ENCODE results near the gene GAS2. TPM values are rescaled to one million over a fixed set of nuclear protein-coding genes. Genes with fewer than 3 reads are reported as not detected.

Gene GAS2
- total and polyA plus RNA-seq, 2 of the 4 experiments (the other 2 are of a cell fraction): 0.51 to 0.90 TPM

- Histone ChIP-seq H4K91ac (ENCODE audit: insufficient read depth, low read depth, low read length) (no peak overlapping the region), H3K79me1 (ENCODE audit: low read depth in 1 of 2, low read length in 2 of 2) (no peaks in the 10 kb centered on the region), H3K9me3 (ENCODE audit: control insufficient read depth, insufficient read depth, low read length) (no peaks in the 10 kb centered on the region), H2AFZ (replicated peaks; ENCODE audit: low read length, poor library complexity) (no peak overlapping the region), H3K4ac (ENCODE audit: low read depth, low read length) (no peak overlapping the region), H4K20me1 (ENCODE audit: insufficient read depth, low read length) (no peaks in the 10 kb centered on the region), H3K18ac (ENCODE audit: low read depth, low read length) (no peak overlapping the region), H3K9me1 (ENCODE audit: insufficient read depth, low read length) (no peaks in the 10 kb centered on the region), H2AK5ac (ENCODE audit: low read depth, low read length) (no peak overlapping the region), H3K36me3 (ENCODE audit: control insufficient read depth, insufficient read depth, low read length) (no peaks in the 10 kb centered on the region), H3K4me3 (ENCODE audit: insufficient read depth, low read depth, low read length) (no peak overlapping the region), H3K14ac (replicated peaks; ENCODE audit: low read depth, low read length) (no peak overlapping the region), H2BK15ac (ENCODE audit: low read depth, low read length) (no peak overlapping the region), H3K27ac (ENCODE audit: insufficient read depth, low read length) (no peak overlapping the region), H3K27me3 (ENCODE audit: control insufficient read depth, insufficient read depth, low read length) (no peaks in the 10 kb centered on the region), H3K9ac (ENCODE audit: low read depth, low read length) (no peak overlapping the region), H3K4me1 (ENCODE audit: control insufficient read depth, insufficient read depth, low read length) (no peaks in the 10 kb centered on the region), H4K8ac (ENCODE audit: low read depth in 2 of 2, low read length in 2 of 2) (no peak overlapping the region), H2BK20ac (ENCODE audit: low read depth, low read length) (no peak overlapping the region), H2AK9ac (replicated peaks; ENCODE audit: low read depth, low read length, poor library complexity) (no peak overlapping the region), H2BK5ac (ENCODE audit: low read depth, low read length, poor library complexity, severe bottlenecking) (no peak overlapping the region), H2BK120ac (ENCODE audit: low read depth, low read length) (no peak overlapping the region), H3K56ac (ENCODE audit: extremely low read depth, insufficient read depth, low read length) (no peak overlapping the region), H3K4me2 (ENCODE audit: low read depth, low read length) (0 out of 2 replicates have a peak overlapping the region, but pooled peaks have one; percentile 10), H3K23ac (ENCODE audit: low read depth, low read length) (no peak overlapping the region), H4K5ac (ENCODE audit: low read depth, low read length) (no peak overlapping the region)
- ATAC-seq (ENCODE audit: low read depth): peak; percentile 72
- dilution Hi-C loops (cut with HindIII; ENCODE audit: low sequenced_read_pairs, unreplicated experiment): no loop called here
- ChIA-PET POLR2A (ENCODE audit: unreplicated experiment) (no interaction called here), CTCF (no interaction called here)
- TF ChIP-seq, protein P1, sequence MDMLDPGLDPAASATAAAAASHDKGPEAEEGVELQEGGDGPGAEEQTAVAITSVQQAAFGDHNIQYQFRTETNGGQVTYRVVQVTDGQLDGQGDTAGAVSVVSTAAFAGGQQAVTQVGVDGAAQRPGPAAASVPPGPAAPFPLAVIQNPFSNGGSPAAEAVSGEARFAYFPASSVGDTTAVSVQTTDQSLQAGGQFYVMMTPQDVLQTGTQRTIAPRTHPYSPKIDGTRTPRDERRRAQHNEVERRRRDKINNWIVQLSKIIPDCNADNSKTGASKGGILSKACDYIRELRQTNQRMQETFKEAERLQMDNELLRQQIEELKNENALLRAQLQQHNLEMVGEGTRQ (IDR thresholded peaks at IDR 0.05; ENCODE audit: low read depth, low read length): no peak
- no peak for TF ChIP-seq MXI1 (IDR thresholded peaks at IDR 0.05; ENCODE audit: borderline replicate concordance, low read depth, low read length)
- no peak for TF ChIP-seq MAZ (IDR thresholded peaks at IDR 0.05; ENCODE audit: borderline replicate concordance, low read depth, low read length)
- no peak for TF ChIP-seq FOS (IDR thresholded peaks at IDR 0.05; ENCODE audit: low read depth, low read length)
- no TSS peak for BruUV-seq (replicated peaks)
- in situ Hi-C loops (cut with MboI; ENCODE audit: low sequenced_read_pairs): no loop called here
- WGBS, 2 experiments (ENCODE audit: extremely low coverage in 2 of 2, insufficient read length in 1 of 2): no CpG with 5 or more reads among the region's 3 CpGs
- peak; percentile 77 for DNase-seq
- intact Hi-C loops (cut with micrococcal nuclease): no loop called here
These were observed 36.6 kb downstream of the GAS2 start for GRCh38 chr11:22703040-22703439.

Data from IMR-90 (cell line).